ENCODE data around the gene AP2B1.

DNA sequence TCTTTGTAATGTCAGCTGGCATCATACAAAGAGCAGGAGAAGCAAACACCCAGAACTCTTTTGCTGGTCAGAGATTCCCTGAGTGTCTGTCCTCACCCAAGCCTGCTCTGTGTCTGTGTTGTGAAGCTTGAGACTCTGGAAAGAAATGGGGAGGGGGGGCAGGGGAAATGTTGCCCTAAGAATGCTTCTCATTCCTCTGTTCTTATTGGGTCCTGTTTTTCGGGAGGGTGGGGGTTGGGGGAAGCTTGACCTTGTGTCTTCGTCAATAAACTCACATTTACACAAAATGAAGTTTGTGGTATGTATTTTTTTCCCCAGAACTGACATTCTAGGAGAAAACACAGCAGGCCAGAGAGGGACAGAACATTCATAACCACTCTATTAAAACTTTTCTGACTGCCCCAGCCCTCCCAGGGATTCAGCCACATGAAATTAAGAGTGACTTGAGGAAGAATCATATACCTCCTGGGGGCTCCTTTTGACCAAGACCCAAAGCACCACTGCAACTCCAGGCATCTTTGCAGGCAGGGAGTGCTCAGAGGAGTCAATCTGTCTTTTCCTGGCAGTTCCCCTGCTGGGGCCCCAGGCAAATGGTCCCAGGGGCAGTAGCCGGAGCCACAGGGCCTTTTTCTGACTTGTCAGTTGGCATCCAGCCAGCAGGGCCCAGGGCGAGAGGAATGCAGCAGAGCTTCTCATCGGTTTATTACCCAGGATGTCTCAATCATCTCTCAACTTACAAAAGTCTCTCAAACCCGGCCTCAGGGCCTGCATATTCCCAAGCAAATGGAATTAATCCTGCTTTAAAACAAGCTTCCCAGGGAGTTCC, 139.2 kb downstream of the AP2B1 start:
- no peak for TF ChIP-seq TCF7L2 (IDR thresholded peaks at IDR 0.05; ENCODE audit: borderline replicate concordance, extremely low read depth, insufficient read depth, insufficient read length)
- TF ChIP-seq, protein P1, sequence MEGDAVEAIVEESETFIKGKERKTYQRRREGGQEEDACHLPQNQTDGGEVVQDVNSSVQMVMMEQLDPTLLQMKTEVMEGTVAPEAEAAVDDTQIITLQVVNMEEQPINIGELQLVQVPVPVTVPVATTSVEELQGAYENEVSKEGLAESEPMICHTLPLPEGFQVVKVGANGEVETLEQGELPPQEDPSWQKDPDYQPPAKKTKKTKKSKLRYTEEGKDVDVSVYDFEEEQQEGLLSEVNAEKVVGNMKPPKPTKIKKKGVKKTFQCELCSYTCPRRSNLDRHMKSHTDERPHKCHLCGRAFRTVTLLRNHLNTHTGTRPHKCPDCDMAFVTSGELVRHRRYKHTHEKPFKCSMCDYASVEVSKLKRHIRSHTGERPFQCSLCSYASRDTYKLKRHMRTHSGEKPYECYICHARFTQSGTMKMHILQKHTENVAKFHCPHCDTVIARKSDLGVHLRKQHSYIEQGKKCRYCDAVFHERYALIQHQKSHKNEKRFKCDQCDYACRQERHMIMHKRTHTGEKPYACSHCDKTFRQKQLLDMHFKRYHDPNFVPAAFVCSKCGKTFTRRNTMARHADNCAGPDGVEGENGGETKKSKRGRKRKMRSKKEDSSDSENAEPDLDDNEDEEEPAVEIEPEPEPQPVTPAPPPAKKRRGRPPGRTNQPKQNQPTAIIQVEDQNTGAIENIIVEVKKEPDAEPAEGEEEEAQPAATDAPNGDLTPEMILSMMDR (IDR thresholded peaks at IDR 0.05 in 2 of 3, conservative IDR thresholded peaks at IDR 0.05 in 1 of 3; ENCODE audit: borderline replicate concordance in 1 of 3, insufficient read depth in 1 of 3, low read depth in 2 of 3, low read length in 2 of 3), result no peak
- no peak for TF ChIP-seq JUND (IDR thresholded peaks at IDR 0.05)
- no peak for TF ChIP-seq POLR2AphosphoS5 (IDR thresholded peaks at IDR 0.05; ENCODE audit: low read depth, low read length)
- no peak for TF ChIP-seq YY1 (IDR thresholded peaks at IDR 0.05; ENCODE audit: extremely low read depth, insufficient replicate concordance, low read depth, low read length)
- TF ChIP-seq, protein P2, sequence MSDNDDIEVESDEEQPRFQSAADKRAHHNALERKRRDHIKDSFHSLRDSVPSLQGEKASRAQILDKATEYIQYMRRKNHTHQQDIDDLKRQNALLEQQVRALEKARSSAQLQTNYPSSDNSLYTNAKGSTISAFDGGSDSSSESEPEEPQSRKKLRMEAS (IDR thresholded peaks at IDR 0.05), result no peak
- TF ChIP-seq RAD21 (IDR thresholded peaks at IDR 0.05; ENCODE audit: low read depth), result no peak
- TF ChIP-seq POLR2A (IDR thresholded peaks at IDR 0.05; ENCODE audit: borderline replicate concordance, extremely low read depth, insufficient read depth, insufficient read length), result no peak
- TF ChIP-seq EZH2 (IDR thresholded peaks at IDR 0.05), result no peak
- TF ChIP-seq, protein P3, sequence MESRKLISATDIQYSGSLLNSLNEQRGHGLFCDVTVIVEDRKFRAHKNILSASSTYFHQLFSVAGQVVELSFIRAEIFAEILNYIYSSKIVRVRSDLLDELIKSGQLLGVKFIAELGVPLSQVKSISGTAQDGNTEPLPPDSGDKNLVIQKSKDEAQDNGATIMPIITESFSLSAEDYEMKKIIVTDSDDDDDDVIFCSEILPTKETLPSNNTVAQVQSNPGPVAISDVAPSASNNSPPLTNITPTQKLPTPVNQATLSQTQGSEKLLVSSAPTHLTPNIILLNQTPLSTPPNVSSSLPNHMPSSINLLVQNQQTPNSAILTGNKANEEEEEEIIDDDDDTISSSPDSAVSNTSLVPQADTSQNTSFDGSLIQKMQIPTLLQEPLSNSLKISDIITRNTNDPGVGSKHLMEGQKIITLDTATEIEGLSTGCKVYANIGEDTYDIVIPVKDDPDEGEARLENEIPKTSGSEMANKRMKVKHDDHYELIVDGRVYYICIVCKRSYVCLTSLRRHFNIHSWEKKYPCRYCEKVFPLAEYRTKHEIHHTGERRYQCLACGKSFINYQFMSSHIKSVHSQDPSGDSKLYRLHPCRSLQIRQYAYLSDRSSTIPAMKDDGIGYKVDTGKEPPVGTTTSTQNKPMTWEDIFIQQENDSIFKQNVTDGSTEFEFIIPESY (IDR thresholded peaks at IDR 0.05; ENCODE audit: extremely low read depth, insufficient replicate concordance, low read length), result no peak
